HG02571 (cell line): ENCODE results near the gene SECISBP2L.

ENCODE experiments used
- ATAC-seq: cut with Tn5 transposase; IDR thresholded peaks from one replicate; pipeline ENCODE4 v1.9.1; 2021; ENCODE audit warnings: mild to moderate bottlenecking, moderate library complexity; ENCODE audit not compliant: unreplicated experiment

SECISBP2L gene

DNA sequence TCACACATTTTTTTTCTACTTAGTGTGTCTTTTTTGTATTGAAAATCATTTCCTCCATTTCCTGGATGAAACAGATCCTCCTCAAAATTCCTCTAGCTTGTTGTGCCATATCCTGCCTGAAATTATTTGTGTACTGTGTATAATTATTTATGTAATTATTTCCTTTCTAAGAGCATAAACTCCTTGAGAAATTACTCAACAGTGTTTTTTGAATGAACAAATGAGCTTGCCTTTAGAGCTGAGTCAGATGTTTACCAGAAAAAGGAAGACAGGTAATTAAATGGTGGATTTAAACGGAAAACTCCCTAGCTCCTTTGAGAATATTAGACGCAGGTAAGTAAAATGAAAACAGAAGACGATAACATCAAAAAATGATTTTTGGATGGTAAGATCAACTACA, 13.2 kb upstream of the SECISBP2L start:
- ATAC-seq, result no peak

DNA sequence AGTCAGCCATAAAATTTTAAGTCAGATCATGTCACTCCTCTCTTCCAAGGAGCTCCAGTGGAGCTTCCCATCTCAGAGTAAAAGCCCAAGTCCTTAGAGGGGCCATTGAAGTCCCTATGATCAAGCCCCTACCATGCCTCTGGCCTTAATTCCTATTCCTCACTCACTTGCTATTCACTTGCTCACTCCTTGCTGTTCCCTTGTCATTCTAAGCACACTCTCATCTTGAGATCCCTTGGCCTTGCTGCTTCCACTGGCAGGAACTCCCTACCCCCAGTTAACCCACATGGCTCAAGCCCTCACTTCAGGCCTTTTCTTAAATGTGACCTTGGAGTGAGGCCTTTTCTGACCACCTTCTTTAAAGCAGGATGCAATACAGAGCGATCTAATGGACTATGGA, 12.3 kb upstream of the SECISBP2L start:
- no peak for ATAC-seq

DNA sequence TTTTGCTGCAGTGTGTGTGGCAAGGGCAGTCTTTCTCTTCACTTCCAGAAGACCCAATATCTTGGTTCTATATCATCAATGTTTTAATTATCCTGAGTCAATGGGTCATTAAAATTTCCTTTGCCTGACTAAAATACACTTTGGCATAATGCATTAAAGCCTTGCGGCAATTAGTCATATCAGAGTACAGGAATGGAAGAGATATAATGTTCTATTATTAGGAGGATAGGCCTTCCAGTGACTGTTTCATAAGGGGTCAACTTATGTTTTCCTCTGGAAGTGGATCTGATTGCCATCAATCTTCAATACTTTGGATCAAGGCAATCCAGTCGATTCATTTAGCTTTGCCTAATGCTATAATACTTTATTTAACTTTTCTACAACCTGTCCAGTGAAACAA, 9.4 kb upstream of the SECISBP2L start:
- ATAC-seq, result no peak

DNA sequence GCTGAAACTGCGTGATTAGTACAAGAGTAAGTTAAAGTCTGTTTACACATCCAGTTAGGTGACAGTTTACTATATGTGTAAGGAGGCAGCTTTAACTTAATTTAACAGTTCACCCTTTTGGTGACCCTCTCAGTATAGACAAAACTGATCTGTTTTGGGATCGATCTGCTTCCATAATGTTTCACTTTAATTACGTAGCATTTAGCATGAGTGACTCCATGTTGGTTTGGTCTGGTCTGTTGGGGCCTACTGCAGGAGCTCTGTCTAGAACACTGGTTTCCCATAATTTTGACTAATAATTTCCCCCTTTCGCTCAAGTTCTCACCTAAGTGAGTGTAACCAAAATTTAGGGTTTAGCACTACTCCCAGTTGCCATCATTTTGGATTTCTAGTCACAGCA, 6.4 kb upstream of the SECISBP2L start:
- no peak for ATAC-seq

DNA sequence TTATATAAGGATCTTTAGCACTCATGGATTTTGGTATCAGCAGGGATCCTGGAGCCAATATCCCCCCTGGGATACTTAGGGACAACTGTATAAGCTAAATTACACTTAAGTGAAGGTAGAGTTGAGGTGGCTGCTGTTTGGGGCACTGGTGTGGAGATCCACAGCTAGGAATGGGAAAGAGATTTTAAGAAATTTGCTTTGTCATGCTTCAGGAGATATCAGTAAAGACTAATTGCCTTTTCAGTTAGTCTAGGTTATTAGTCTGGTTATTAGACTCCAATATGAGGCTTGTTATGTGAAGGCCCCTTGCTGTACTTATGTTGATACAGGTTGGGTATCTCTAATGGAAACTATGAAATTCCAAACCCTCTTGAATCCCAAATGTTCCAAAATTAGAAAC, 1.2 kb upstream of the SECISBP2L start:
- no peak for ATAC-seq

DNA sequence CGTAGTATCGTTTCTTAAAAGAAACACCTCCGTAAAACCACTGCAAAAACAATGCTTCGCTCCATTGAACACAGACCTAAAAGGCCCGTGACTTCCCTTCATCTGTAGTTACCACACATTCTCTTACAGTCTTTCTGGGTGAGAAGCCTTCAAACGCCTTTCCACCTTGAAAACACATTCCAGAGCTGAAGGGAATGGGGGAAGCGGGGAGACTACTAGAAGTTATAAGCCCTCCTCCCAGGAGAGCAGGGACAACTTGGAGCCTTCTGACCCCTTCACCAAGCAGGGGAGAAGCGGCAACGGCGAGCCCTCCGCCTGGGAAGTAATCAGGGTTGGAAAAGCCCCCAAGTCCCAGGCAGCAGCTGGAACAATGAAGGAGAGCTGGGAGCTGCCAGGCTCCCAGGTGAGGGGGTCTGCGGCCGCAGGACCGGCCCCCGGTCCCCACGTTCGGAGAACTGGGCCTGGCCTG, 461 bp downstream of the SECISBP2L start:
- ATAC-seq, result peak; percentile 28

DNA sequence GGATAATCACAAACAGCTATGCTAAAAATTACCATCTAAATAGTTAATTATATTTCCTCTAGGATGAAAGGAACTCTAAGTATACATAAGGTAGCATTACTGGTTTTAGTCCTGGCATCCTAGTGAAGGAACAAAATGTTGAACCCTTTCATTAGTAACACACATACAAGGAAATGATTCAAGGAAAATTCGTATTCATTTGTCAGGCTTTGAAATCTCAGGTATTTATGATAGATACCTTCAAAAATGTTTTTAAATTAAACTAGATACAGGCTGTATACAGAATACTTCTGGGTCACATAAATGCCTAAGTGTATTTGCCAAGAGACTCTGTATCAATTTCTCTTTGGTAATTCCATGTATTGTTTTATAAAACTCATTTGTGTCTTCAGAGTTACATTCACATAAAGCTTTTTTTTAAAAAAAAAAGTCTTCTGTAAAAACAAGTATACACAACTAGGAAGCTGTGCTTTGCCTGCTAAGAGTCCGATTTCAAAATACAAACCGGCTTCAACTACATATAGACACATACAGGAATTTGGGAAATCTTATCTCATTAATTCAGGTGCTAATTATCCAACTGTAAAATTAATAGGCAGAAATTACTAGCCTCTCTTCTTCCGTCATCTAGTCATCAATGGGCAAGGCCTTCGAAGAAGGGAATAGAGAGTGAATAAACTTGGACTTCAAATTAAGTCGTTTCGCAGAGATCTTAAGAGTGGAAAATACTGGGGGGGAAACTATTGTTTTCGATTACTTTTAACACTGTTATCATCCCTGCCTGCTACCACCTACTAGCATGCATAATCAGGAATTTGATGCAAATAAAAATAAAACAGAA, 1.3 kb downstream of the SECISBP2L start:
- no peak for ATAC-seq

DNA sequence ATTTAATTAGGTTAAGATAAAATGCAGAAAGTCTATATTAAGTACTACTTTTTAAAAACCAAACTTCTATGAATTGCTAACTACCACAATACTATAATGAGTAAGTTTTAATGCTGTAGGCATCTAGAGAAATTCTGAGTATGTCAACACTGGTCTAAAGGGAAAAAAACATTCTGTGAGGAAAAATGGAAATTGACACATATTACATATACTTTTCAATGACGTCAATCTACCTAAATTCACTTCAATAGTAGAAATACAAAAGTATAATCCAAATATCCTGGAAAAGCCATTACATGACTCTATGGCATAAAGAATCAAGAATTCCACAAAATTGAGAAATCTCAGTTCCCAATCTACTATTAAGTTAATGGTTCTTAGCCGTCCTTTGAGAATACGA, 2.2 kb downstream of the SECISBP2L start:
- ATAC-seq, result no peak

DNA sequence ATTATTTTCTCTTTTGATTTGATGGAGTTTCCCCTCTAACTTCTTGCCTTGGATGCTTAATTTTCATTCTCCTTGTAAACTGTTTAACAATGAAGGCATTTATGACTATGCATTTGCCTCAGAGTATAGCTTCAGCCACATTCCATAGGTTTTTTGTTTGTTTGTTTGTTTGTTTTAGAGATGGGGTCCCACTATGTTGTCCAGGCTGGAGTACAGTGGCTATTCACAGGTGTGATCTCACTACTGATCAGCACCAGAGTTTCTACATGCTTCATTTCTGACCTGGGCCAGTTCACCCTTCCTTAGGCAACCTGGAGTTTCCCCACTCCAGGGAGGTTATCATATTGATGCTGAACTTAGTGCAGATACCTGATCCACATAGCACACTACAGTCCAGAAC, 4.1 kb downstream of the SECISBP2L start:
- no peak for ATAC-seq

DNA sequence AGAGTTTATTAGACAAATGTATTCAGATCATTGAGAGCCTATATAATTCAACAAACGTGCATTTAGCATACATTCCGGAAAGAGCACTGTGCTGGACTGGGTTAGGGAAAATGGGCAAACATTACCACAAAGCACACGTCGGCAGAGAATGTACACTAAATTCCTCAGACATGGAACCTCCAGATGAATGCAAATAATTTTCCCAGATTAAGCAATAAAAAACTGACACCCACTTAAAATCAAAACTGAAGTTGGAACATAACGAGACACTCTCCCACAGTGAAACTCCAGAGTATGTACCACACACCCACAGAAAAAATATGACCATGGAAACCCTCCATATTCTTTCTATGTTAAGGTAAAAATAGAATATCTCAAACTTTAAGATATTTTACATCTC, 4.8 kb downstream of the SECISBP2L start:
- no peak for ATAC-seq

DNA sequence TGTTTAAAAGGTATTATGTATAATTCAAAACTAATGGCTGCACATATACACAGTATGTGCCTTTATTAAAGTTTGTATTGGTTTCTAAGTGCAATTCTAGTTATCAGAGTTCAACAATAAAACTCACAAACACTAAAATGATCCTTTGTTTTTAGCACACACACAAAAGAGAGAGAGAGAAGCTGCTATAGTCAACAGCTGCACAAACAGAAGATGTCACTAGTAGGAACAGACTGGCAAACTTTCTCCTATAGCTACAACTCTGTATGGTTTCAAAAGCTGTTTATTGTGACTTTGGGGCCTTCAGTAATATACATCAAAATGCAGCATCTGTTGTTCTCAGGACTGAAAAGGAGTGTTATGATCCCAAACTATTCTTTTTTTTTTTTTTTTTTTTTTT, 6.1 kb downstream of the SECISBP2L start:
- no peak for ATAC-seq

DNA sequence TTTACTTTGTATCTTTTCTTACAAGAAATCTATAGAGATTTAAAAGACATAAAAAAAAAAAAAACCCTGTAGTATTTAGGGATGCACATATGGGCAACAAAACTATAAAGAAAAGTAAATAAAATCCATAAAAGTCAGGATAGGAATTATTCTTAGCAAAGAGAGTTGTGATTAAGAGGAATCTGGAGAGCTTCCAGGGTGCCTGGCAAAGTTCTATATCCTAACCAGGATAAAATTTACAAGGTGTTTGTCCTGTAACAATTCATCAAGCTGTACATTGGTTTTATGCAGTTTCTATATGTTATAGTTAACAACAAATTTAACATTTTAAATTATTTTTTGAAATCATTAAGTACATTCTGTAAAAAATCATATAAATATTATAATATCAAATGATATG, 7.9 kb downstream of the SECISBP2L start:
- no peak for ATAC-seq

DNA sequence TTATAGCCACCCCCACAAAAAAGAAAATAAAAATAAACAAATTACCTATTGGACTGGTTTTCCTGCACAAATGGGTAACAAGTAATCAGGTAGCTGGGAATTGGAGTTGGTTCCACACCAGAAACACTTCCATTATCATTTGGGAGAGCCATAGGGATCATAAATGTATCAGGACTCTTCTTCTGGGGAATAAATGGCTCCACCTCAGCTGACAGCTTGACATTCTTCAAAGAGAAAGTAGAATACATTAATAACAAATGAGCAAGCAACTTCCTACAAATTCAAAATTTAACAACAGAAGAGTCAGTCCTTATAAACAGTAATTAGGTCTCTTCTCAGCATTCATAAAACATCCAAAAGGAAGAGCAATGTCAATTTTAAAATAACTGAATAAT, 8.7 kb downstream of the SECISBP2L start:
- ATAC-seq, result no peak

DNA sequence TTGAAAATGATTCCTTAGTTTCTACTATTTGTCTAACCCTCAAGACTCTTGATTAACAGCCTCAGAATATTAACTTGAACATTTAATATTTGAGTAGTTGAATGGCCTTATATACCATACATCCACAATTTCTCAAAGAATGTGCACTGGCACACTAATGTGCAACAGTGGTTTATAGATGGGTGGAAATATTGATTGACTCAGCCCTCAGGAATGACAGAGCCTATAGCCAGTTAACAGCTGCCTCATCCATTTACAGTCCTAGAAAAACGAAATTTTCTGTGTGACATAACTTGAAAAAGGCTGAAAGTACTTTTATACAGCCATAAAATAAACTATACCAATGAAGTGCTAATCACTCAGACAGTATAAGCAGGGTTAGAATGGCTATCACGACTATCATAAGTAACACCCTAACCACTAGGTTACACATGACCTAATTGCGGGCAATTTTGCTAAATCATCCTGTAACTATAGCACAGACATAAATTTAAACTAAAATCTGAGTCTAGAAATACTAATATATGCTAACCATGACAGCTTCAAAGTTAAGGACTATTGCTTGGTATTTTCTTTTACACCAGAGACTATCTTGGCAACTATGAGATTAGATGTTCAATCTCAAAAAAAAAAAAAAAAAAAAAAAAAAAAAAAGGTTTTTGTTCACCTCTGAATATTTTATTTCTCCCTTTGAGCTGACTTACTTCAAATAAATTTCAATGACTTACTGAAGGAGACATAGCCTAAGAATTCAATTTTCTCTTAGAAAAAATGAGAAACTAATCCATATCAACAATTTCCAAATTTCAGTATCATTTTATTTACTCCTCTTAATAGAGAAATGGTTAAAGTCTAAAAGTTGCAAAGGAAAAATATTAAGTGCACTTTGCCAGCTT, 9.3 kb downstream of the SECISBP2L start:
- ATAC-seq, result no peak

DNA sequence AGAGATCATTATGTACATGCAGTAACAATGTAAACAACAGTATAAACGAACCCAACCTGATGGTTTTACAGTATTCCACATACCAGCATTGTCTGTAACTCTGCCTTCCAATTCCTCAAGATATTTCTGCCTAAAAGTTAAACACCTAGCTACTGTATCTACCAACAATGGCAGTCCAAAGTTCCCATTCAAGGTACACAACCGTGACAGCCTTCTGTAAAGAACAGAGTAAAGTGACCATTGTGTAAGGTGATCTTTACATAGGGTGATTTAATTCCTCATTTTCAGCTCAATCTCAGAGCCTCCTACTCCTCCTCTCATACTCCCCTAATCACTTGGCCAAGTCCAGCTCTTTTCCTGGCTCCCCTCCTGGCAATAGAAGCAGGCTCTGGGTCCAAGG, 10.4 kb downstream of the SECISBP2L start:
- no peak for ATAC-seq

DNA sequence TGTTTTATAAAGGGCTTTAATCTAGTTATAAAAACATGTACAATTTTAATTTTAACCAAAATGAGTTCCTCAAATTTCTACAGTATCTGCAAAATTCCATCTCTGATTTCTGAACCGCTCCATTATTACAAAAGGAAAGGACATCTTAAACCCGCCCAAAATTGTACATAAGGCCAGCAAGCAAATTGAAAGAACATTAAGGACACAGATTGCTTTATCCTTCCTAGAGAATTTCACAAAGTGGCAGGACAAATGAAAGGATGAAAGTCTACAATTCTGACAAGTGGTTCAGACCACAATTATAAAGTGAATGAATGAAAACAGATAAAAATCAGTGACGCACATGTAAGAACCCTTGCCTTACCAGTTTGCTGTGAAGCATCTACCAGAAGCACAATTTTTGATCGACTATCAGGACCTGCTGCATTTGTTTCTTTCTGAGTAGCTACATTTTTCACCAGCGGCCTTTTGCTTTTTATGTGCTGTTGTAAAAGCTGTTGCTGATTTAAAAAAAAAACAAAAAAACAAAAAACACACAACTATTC, 13.6 kb downstream of the SECISBP2L start:
- ATAC-seq, result no peak

DNA sequence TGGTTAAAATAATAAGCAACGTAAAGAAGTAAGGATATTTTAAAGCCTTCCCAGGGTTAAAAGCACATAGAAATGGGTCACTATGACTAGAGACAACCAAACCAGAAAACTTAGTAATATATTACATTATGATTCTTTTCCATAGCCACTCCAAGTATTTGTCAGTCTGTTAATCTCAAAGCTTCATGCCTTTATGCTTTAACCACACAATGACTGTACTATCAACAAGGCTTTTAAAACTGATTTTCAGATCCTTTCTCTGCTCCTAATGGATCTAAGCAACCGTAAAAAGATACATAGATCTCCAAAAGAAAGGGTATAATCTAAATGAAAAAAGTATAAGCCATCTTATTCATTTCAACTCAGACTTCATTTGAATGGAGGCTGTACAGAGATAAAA, 14.4 kb downstream of the SECISBP2L start:
- ATAC-seq, result no peak

DNA sequence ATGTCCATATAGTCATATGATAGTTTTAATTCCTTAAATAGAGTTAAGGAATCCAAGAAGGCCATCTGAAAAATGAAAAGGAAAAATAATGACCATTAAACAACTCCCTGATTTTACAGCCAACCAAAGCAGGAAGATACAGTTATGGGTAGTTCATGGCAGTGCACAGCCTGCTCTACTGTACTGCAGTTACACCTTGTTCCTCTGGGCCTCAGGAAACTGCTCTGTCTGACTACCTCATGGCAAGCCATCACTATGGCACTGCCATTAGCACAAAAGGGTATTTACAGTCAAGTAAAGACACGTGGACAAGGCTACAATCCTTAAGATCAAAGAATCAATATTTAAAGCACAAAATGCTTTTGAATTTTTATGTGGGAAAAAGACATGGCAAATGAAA, 19.5 kb downstream of the SECISBP2L start:
- ATAC-seq, result no peak

DNA sequence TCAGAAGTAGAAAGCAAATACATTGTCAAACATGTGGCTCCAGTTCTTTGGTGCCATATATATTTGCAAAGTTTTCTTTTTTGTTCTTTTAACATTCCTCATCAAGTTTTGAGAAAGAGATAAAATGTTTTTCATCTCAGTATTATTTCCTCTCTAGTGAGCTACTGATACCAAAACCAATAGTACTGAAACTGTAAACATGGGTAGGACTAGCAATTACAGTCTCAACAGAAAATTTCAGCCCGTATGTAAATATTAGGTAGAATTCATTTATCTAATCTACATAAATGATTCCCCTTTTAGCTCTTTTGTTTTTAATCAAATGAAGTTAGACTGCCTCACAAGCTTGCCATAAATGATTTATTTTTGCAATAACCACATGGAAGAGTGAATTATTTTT, 21.4 kb downstream of the SECISBP2L start:
- peak; percentile 74 for ATAC-seq

DNA sequence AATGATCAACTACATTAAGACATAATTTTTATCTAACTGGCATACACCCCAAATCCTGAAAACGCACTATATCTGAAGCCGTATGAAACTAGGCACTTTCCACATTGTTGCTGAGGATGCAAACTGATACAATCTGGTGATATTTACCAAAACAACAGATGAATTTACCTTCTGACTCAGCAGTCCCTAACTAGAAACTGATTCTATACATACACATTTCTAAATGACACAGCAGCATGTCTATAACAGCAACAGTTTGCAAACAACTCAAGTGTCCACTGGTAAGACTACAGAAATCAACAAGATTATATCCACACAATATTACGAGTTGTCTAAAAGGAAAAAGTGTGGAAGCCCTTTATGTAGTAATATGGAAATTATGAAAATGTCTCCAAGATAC, 22.9 kb downstream of the SECISBP2L start:
- no peak for ATAC-seq

DNA sequence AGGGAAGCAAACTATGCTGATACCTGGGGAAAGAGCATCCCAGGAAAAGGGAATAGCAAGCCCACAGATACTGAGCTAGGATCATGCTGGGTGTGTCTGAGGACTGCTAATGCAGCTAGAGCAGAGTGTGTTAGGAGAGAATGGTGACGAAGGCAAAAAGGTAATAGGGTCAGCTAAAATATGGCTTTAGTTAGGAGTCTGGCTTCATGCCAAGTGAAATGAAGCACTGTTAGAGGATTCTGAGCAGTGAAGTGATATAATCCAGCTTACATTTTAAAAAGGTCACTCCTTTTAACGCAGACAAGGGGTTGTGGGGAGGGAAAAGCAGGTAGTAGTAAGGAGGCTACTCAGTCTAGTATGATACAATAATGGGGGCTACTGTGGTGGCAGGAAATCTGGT, 30.4 kb downstream of the SECISBP2L start:
- no peak for ATAC-seq

DNA sequence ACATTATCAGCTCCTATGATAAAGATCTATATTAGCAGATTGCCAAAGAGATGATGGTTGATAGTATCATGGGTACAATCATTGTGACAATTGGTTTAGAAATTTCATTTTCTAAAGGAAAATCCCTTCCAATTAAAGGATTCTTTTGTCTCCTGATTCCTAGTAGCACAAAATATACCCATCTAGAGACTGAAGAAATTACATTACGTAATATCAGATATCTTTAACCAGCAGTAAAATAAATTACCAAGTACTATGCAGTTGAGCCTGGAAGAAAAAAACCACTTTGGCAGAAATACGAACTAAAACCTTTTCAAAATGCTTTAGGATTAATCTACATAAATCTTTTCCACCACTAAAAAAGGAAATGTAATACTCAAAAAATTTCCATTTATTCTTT, 46.9 kb downstream of the SECISBP2L start:
- no peak for ATAC-seq
